ENCODE measurements around the gene PMM1. TPM values are rescaled to one million over a fixed set of nuclear protein-coding genes. Genes with fewer than 3 reads are reported as not detected.

Gene PMM1
- total RNA-seq, 1 donor from 2014 or later = 51.3 TPM

GRCh38 chr22:41532908-41533825 lies 56.5 kb downstream of the PMM1 start:
- Mint-ChIP-seq H3K27me3 (no peaks in the 10 kb centered on the region), H3K27ac (peak overlapping the region; percentile 64), H3K9me3 (ENCODE audit: low read depth) (no peaks in the 10 kb centered on the region), H3K4me1 (ENCODE audit: low read depth) (no peaks in the 10 kb centered on the region), H3K36me3 (ENCODE audit: insufficient read depth) (peaks cover 12% of the 10 kb centered on the region), H3K4me3 (ENCODE audit: low read depth) (no peak overlapping the region)
- peak; percentile 79 for TF ChIP-seq CTCF (IDR thresholded peaks at IDR 0.05; ENCODE audit: unreplicated experiment)
- peak; percentile 60 for DNase-seq (ENCODE audit: low spot score, unreplicated experiment)

- peaks cover 12% of the 10 kb centered on the region for H3K36me3 Mint-ChIP-seq (ENCODE audit: insufficient read depth)
- no peaks in the 10 kb centered on the region for H3K27me3 Mint-ChIP-seq
- no peak overlapping the region for H3K4me3 Mint-ChIP-seq (ENCODE audit: low read depth)
These were observed 57.7 kb downstream of the PMM1 start for GRCh38 chr22:41531715-41532477.

GRCh38 chr22:41530890-41531714 lies 58.5 kb downstream of the PMM1 start:
- H3K36me3 Mint-ChIP-seq (ENCODE audit: insufficient read depth) = peaks cover 14% of the 10 kb centered on the region
- H3K27me3 Mint-ChIP-seq = no peaks in the 10 kb centered on the region
- H3K4me3 Mint-ChIP-seq (ENCODE audit: low read depth) = no peak overlapping the region
- H3K4me1 Mint-ChIP-seq (ENCODE audit: low read depth) = no peaks in the 10 kb centered on the region
- H3K9me3 Mint-ChIP-seq (ENCODE audit: low read depth) = no peaks in the 10 kb centered on the region
- no peak for DNase-seq (ENCODE audit: low spot score, unreplicated experiment)
- H3K27ac Mint-ChIP-seq = no peak overlapping the region
- TF ChIP-seq CTCF (IDR thresholded peaks at IDR 0.05; ENCODE audit: unreplicated experiment) = no peak

More at GRCh38 chr22:41531715-41532477, 57.7 kb downstream of the PMM1 start:
- DNase-seq (ENCODE audit: low spot score, unreplicated experiment) = no peak
- Mint-ChIP-seq H3K4me1 (ENCODE audit: low read depth) (no peaks in the 10 kb centered on the region), H3K9me3 (ENCODE audit: low read depth) (no peaks in the 10 kb centered on the region), H3K27ac (no peak overlapping the region)
- no peak for TF ChIP-seq CTCF (IDR thresholded peaks at IDR 0.05; ENCODE audit: unreplicated experiment)

- TF ChIP-seq CTCF (IDR thresholded peaks at IDR 0.05; ENCODE audit: unreplicated experiment) = no peak
- Mint-ChIP-seq H3K9me3 (ENCODE audit: low read depth) (no peaks in the 10 kb centered on the region), H3K4me1 (ENCODE audit: low read depth) (no peaks in the 10 kb centered on the region), H3K27me3 (no peaks in the 10 kb centered on the region), H3K4me3 (ENCODE audit: low read depth) (no peak overlapping the region), H3K36me3 (ENCODE audit: insufficient read depth) (peaks cover 8% of the 10 kb centered on the region), H3K27ac (no peak overlapping the region)
- no peak for DNase-seq (ENCODE audit: low spot score, unreplicated experiment)
These were observed 60.6 kb downstream of the PMM1 start for GRCh38 chr22:41528938-41529561.
